ENCODE measurements around the gene RASGRP3. TPM values are rescaled to one million over a fixed set of nuclear protein-coding genes. Genes with fewer than 3 reads are reported as not detected.

The RASGRP3 gene
- total and polyA plus RNA-seq, 2 of the 13 experiments (the other 11 are each of a cell fraction or from before 2014, with no cell fraction given), result 0.01 TPM; not detected in 1

- no peaks in the 10 kb centered on the region for H3K27me3 ChIP-seq (ENCODE audit: control insufficient read depth in 1 of 2, insufficient read depth in 2 of 2, low read length in 2 of 2)
- no peak overlapping the region for H2AFZ ChIP-seq (ENCODE audit: low read length)
- no peak for TF ChIP-seq ZNF546 (CRISPR knock-in tag; conservative IDR thresholded peaks at IDR 0.05)
- no peak for TF ChIP-seq SIX4 (CRISPR knock-in tag; IDR thresholded peaks at IDR 0.05)
- TF ChIP-seq KDM5A (IDR thresholded peaks at IDR 0.05; ENCODE audit: borderline replicate concordance, low read length), result no peak
- no peak for TF ChIP-seq AHDC1 (CRISPR knock-in tag; IDR thresholded peaks at IDR 0.05; ENCODE audit: borderline replicate concordance)
- TF ChIP-seq ZNF558 (CRISPR knock-in tag; IDR thresholded peaks at IDR 0.05; ENCODE audit: borderline replicate concordance), result no peak
- TF ChIP-seq ZNF329 (CRISPR knock-in tag; IDR thresholded peaks at IDR 0.05; ENCODE audit: low read depth), result no peak
- no peak for TF ChIP-seq TFAP4 (IDR thresholded peaks at IDR 0.05; ENCODE audit: borderline replicate concordance, low read depth)
- TF ChIP-seq STAG1 (CRISPR knock-in tag; IDR thresholded peaks at IDR 0.05), result no peak
- TF ChIP-seq MEIS2 (CRISPR knock-in tag; IDR thresholded peaks at IDR 0.05), result no peak
- no peak for TF ChIP-seq ZNF503 (CRISPR knock-in tag; IDR thresholded peaks at IDR 0.05)
- TF ChIP-seq ZFP90 (CRISPR knock-in tag; IDR thresholded peaks at IDR 0.05; ENCODE audit: borderline replicate concordance), result no peak
- no peak for TF ChIP-seq ZC3H4 (CRISPR knock-in tag; IDR thresholded peaks at IDR 0.05; ENCODE audit: borderline replicate concordance)
- TF ChIP-seq CEBPB (IDR thresholded peaks at IDR 0.05; ENCODE audit: borderline replicate concordance, low read depth, low read length), result no peak
- TF ChIP-seq SOX5 (CRISPR knock-in tag; IDR thresholded peaks at IDR 0.05; ENCODE audit: borderline replicate concordance), result no peak
- TF ChIP-seq SP5 (CRISPR knock-in tag; IDR thresholded peaks at IDR 0.05; ENCODE audit: borderline replicate concordance, low read depth), result no peak
- TF ChIP-seq ZNF660 (CRISPR knock-in tag; IDR thresholded peaks at IDR 0.05; ENCODE audit: borderline replicate concordance, low read depth), result no peak
- TF ChIP-seq ZNF816 (CRISPR knock-in tag; IDR thresholded peaks at IDR 0.05; ENCODE audit: borderline replicate concordance), result no peak
- H3K79me2 ChIP-seq (ENCODE audit: insufficient read depth, low read length), result no peaks in the 10 kb centered on the region
- no peak overlapping the region for H3K9ac ChIP-seq (ENCODE audit: insufficient read depth, low read depth, low read length)
- no peaks in the 10 kb centered on the region for H3K36me3 ChIP-seq (replicated peaks in 1 of 2; ENCODE audit: control insufficient read depth in 1 of 2, insufficient read depth in 2 of 2, low read length in 2 of 2)
- H3K9me3 ChIP-seq (ENCODE audit: low read length), result no peaks in the 10 kb centered on the region
- 4% methylated on average over 1 of the region's 1 CpG for WGBS (ENCODE audit: low lambda C conversion rate)
- no peak overlapping the region for H3K4me3 ChIP-seq (replicated peaks in 1 of 3; ENCODE audit: insufficient read depth in 1 of 3, low read depth in 2 of 3, low read length in 3 of 3)
- intact Hi-C loops (cut with micrococcal nuclease; ENCODE audit: unreplicated experiment) (no loop called here), in situ Hi-C loops (cut with HindIII; ENCODE audit: extremely low pct_ligation_motif_present, low pct_unique_long_range_greater_than_20kb) (no loop called here)
- DNase-seq (ENCODE audit: low spot score) (no peak), ATAC-seq (no peak), FAIRE-seq (no peak)
- CTCF ChIA-PET (ENCODE audit: low intra/inter-chr PET ratio, low total read pairs), result no interaction called here
- no peaks in the 10 kb centered on the region for H4K20me1 ChIP-seq (ENCODE audit: insufficient read depth, low read length)
- H3K27ac ChIP-seq (ENCODE audit: extremely low read length, insufficient read depth, low read length), result no peak overlapping the region
- BruUV-seq (replicated peaks), result no TSS peak
- H3K4me1 ChIP-seq (ENCODE audit: insufficient read depth, low read length), result no peaks in the 10 kb centered on the region
- no peak overlapping the region for H3K4me2 ChIP-seq (ENCODE audit: low read depth, low read length)
- POLR2A ChIA-PET, result no interaction called here
Observed at GRCh38 chr2:33511141-33511540, 34.7 kb downstream of the RASGRP3 start.
